ENCODE measurements around the gene LYST.

Gene LYST

DNA sequence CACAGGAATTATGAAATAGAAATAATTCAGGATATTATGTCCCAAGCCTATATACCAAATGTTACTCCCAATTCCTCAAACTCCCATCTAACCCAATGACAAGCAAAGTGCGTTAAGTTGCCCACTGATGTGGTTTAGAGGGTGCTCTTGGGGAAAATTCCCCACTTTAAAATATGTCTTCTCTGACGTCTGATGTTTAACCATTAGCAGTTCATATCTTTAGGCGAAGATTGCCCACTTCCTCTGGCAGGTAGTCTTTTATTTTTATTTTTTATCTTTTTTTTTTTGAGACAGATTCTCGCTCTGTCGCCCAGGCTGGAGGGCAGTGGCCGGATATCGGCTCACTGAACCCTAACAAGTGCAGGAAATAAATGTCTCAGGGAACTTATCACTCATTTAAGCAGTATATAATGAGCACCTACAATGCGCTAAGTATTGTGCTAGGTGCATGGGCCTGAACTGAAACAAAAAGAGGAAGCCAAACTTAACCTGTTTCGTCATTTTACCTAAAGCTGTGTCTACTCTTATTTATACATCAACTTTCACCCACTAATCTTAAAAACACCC is 1.3 kb upstream of the LYST start:
- Histone ChIP-seq H3K4me3 (ENCODE audit: low read depth, low read length) (peak overlapping the region; percentile 84), H3K36me3 (ENCODE audit: control insufficient read depth, insufficient read depth, low read length) (no peaks in the 10 kb centered on the region), H3K27ac (ENCODE audit: low read depth, low read length) (no peak overlapping the region), H3K9ac (ENCODE audit: low read depth, low read length) (no peak overlapping the region), H3K9me3 (ENCODE audit: control insufficient read depth, insufficient read depth, low read length) (no peaks in the 10 kb centered on the region), H3K27me3 (ENCODE audit: control insufficient read depth, insufficient read depth, low read length) (peaks cover 21% of the 10 kb centered on the region), H3K4me1 (ENCODE audit: control insufficient read depth, insufficient read depth, low read length) (no peaks in the 10 kb centered on the region)

DNA sequence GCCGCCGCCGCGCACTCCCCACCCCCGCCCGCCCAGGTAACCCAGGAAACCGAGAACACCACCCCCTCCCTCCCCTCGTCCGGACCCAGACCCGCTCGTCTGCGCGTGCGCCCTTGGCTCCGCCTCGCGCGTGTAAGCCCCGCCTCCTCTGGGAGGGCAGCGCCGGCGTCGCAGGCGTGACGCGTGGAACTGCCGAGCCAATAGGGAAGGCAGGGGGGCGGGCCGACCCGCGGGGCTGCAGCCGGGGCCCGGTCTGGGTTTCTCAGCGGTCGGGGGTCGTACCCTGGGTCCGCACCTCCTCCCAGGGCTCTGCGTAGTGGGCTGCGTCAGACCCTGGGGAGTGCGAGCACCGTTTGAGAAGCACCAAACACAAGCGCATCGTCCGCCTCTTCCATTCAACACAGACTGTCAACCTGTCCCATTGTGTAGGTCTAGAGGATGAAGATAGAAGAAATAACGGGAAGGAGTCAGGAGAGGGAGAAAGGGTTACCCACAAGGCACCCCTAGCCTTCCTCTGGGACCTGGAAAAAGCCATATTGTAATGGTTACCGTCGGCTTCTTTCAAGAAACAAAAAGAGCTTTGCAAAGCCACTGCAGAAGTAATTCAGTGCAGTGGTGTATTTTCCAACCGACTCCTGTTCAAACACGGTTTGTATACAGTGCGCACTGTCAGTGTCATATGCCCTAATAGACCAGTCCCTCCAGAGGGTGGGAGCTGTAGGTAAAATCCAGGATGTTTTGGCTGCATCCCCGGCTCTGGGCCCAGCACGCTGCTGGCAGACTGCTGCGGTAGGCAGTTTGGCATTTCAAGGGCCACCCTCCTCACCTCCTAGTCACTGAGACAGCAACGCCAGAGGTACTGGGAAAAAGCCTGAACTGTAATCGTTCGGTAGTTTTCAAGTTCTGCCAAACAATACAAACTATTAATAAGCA is 473 bp upstream of the LYST start:
- H3K9ac ChIP-seq (ENCODE audit: low read depth, low read length), result peak overlapping the region; percentile 31
- no peaks in the 10 kb centered on the region for H3K36me3 ChIP-seq (ENCODE audit: control insufficient read depth, insufficient read depth, low read length)
- H3K27me3 ChIP-seq (ENCODE audit: control insufficient read depth, insufficient read depth, low read length), result peaks cover 21% of the 10 kb centered on the region
- H3K4me3 ChIP-seq (ENCODE audit: low read depth, low read length), result peak overlapping the region; percentile 84
- no peaks in the 10 kb centered on the region for H3K9me3 ChIP-seq (ENCODE audit: control insufficient read depth, insufficient read depth, low read length)
- no peaks in the 10 kb centered on the region for H3K4me1 ChIP-seq (ENCODE audit: control insufficient read depth, insufficient read depth, low read length)
- H3K27ac ChIP-seq (ENCODE audit: low read depth, low read length), result peak overlapping the region; percentile 48

- Histone ChIP-seq H3K36me3 (ENCODE audit: control insufficient read depth, insufficient read depth, low read length) (no peaks in the 10 kb centered on the region), H3K27ac (ENCODE audit: low read depth, low read length) (no peak overlapping the region), H3K9ac (ENCODE audit: low read depth, low read length) (no peak overlapping the region), H3K9me3 (ENCODE audit: control insufficient read depth, insufficient read depth, low read length) (no peaks in the 10 kb centered on the region), H3K27me3 (ENCODE audit: control insufficient read depth, insufficient read depth, low read length) (peaks cover 21% of the 10 kb centered on the region), H3K4me1 (ENCODE audit: control insufficient read depth, insufficient read depth, low read length) (no peaks in the 10 kb centered on the region), H3K4me3 (ENCODE audit: low read depth, low read length) (peak overlapping the region; percentile 64)
These were observed 1.0 kb downstream of the LYST start for GRCh38 chr1:235865565-235866204.

DNA sequence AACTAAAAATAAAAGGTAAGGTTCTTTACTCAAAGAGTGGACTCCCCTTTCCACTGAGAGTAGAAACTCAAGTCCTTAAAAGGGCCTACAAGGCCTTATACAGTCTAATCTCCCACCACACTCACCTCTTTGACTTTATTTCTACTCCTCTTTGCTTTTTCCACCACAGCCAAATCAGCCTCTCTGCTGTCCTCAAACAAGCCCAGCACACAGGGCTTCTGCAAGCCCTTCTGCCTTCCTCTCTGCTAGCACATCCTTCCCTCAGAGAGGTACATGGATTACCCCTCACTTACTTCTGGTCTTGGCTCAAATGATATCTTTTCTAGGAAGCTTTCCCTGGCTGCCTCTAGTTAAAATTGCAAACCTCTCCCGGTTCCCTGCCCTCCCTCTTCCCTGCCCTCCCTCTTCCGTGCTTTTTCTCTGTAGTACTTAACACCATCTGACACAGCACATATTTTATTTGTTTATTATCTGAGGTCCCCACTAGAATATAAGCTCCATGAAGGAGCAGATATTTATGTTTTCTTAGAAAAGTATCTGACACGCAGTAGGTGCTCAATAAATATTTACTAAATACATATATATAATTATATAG is 1.7 kb downstream of the LYST start:
- no peaks in the 10 kb centered on the region for H3K4me1 ChIP-seq (ENCODE audit: control insufficient read depth, insufficient read depth, low read length)
- no peak overlapping the region; the same call in 1 of the 2 replicates for H3K4me3 ChIP-seq (ENCODE audit: low read depth, low read length)
- no peak overlapping the region for H3K27ac ChIP-seq (ENCODE audit: low read depth, low read length)
- no peaks in the 10 kb centered on the region for H3K36me3 ChIP-seq (ENCODE audit: control insufficient read depth, insufficient read depth, low read length)
- peaks cover 21% of the 10 kb centered on the region for H3K27me3 ChIP-seq (ENCODE audit: control insufficient read depth, insufficient read depth, low read length)
- H3K9ac ChIP-seq (ENCODE audit: low read depth, low read length), result no peak overlapping the region
- no peaks in the 10 kb centered on the region for H3K9me3 ChIP-seq (ENCODE audit: control insufficient read depth, insufficient read depth, low read length)

DNA sequence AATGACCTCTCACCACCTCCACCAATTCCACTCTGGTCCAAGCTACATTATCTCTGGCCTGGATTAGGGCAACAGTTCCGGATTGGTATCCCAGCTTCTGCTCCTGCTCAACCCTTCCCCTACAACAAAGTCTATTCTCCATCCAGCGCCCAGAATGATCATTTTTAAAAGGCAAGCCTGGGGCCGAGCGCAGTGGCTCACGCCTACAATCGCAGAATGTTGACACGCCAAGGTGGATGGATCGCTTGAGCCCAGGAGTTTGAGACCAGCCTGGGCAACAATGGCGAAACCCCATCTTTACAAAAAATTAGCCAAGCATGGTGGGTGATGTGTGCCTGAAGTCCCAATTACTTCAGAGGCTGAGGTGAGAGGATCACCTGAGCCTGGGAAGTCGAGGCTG is 2.2 kb downstream of the LYST start:
- Histone ChIP-seq H3K9ac (ENCODE audit: low read depth, low read length) (no peak overlapping the region), H3K27me3 (ENCODE audit: control insufficient read depth, insufficient read depth, low read length) (peaks cover 21% of the 10 kb centered on the region), H3K4me3 (ENCODE audit: low read depth, low read length) (no peak overlapping the region), H3K4me1 (ENCODE audit: control insufficient read depth, insufficient read depth, low read length) (no peaks in the 10 kb centered on the region), H3K9me3 (ENCODE audit: control insufficient read depth, insufficient read depth, low read length) (no peaks in the 10 kb centered on the region), H3K27ac (ENCODE audit: low read depth, low read length) (no peak overlapping the region), H3K36me3 (ENCODE audit: control insufficient read depth, insufficient read depth, low read length) (no peaks in the 10 kb centered on the region)

- Histone ChIP-seq H3K9me3 (ENCODE audit: control insufficient read depth, insufficient read depth, low read length) (no peaks in the 10 kb centered on the region), H3K4me1 (ENCODE audit: control insufficient read depth, insufficient read depth, low read length) (no peaks in the 10 kb centered on the region), H3K36me3 (ENCODE audit: control insufficient read depth, insufficient read depth, low read length) (no peaks in the 10 kb centered on the region), H3K4me3 (ENCODE audit: low read depth, low read length) (no peak overlapping the region), H3K27me3 (ENCODE audit: control insufficient read depth, insufficient read depth, low read length) (peaks cover 21% of the 10 kb centered on the region), H3K9ac (ENCODE audit: low read depth, low read length) (no peak overlapping the region), H3K27ac (ENCODE audit: low read depth, low read length) (no peak overlapping the region)
These were observed 3.0 kb downstream of the LYST start for GRCh38 chr1:235863699-235864093.

GRCh38 chr1:235861857-235862256 is 4.8 kb downstream of the LYST start:
- Histone ChIP-seq H3K9me3 (ENCODE audit: control insufficient read depth, insufficient read depth, low read length) (no peaks in the 10 kb centered on the region), H3K4me1 (ENCODE audit: control insufficient read depth, insufficient read depth, low read length) (no peaks in the 10 kb centered on the region), H3K36me3 (ENCODE audit: control insufficient read depth, insufficient read depth, low read length) (no peaks in the 10 kb centered on the region), H3K9ac (ENCODE audit: low read depth, low read length) (no peak overlapping the region), H3K27me3 (ENCODE audit: control insufficient read depth, insufficient read depth, low read length) (peaks cover 21% of the 10 kb centered on the region), H3K4me3 (ENCODE audit: low read depth, low read length) (no peak overlapping the region), H3K27ac (ENCODE audit: low read depth, low read length) (no peak overlapping the region)

GRCh38 chr1:235860829-235861228 is 5.9 kb downstream of the LYST start:
- Histone ChIP-seq H3K27me3 (ENCODE audit: control insufficient read depth, insufficient read depth, low read length) (peaks cover 19% of the 10 kb centered on the region), H3K9ac (ENCODE audit: low read depth, low read length) (no peak overlapping the region), H3K9me3 (ENCODE audit: control insufficient read depth, insufficient read depth, low read length) (no peaks in the 10 kb centered on the region), H3K27ac (ENCODE audit: low read depth, low read length) (no peak overlapping the region), H3K4me3 (ENCODE audit: low read depth, low read length) (no peak overlapping the region), H3K4me1 (ENCODE audit: control insufficient read depth, insufficient read depth, low read length) (no peaks in the 10 kb centered on the region), H3K36me3 (ENCODE audit: control insufficient read depth, insufficient read depth, low read length) (no peaks in the 10 kb centered on the region)

- H3K4me3 ChIP-seq (ENCODE audit: low read depth, low read length), result no peak overlapping the region
- no peaks in the 10 kb centered on the region for H3K36me3 ChIP-seq (ENCODE audit: control insufficient read depth, insufficient read depth, low read length)
- H3K9ac ChIP-seq (ENCODE audit: low read depth, low read length), result no peak overlapping the region
- H3K9me3 ChIP-seq (ENCODE audit: control insufficient read depth, insufficient read depth, low read length), result no peaks in the 10 kb centered on the region
- no peaks in the 10 kb centered on the region for H3K4me1 ChIP-seq (ENCODE audit: control insufficient read depth, insufficient read depth, low read length)
- no peak overlapping the region for H3K27ac ChIP-seq (ENCODE audit: low read depth, low read length)
- H3K27me3 ChIP-seq (ENCODE audit: control insufficient read depth, insufficient read depth, low read length), result peaks cover 9% of the 10 kb centered on the region
These were observed 6.9 kb downstream of the LYST start for GRCh38 chr1:235859789-235860188.

- Histone ChIP-seq H3K36me3 (ENCODE audit: control insufficient read depth, insufficient read depth, low read length) (no peaks in the 10 kb centered on the region), H3K9ac (ENCODE audit: low read depth, low read length) (no peak overlapping the region), H3K27me3 (ENCODE audit: control insufficient read depth, insufficient read depth, low read length) (no peaks in the 10 kb centered on the region), H3K27ac (ENCODE audit: low read depth, low read length) (no peak overlapping the region), H3K4me1 (ENCODE audit: control insufficient read depth, insufficient read depth, low read length) (no peaks in the 10 kb centered on the region), H3K9me3 (ENCODE audit: control insufficient read depth, insufficient read depth, low read length) (no peaks in the 10 kb centered on the region), H3K4me3 (ENCODE audit: low read depth, low read length) (no peak overlapping the region)
These were observed 7.9 kb downstream of the LYST start for GRCh38 chr1:235858766-235859165.

DNA sequence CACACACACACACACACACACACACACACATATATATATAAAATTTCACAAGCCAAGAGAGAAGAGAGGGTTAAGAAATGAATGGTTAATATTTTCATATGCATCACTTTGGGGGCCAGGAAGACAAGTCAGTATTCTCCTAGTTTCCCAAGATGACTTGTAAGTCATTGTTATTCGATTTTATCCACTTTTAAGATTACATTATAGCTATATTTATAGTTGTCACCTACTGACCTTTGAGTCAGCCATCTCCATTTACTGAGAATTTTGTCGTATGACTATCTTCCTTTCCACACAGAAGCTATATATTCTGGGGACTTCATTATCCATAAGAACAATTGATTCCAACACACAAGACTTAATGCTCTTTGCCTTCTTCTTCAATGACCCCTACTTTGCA is 8.9 kb downstream of the LYST start:
- Histone ChIP-seq H3K4me1 (ENCODE audit: control insufficient read depth, insufficient read depth, low read length) (no peaks in the 10 kb centered on the region), H3K4me3 (ENCODE audit: low read depth, low read length) (no peak overlapping the region), H3K27me3 (ENCODE audit: control insufficient read depth, insufficient read depth, low read length) (no peaks in the 10 kb centered on the region), H3K9ac (ENCODE audit: low read depth, low read length) (no peak overlapping the region), H3K27ac (ENCODE audit: low read depth, low read length) (no peak overlapping the region), H3K9me3 (ENCODE audit: control insufficient read depth, insufficient read depth, low read length) (no peaks in the 10 kb centered on the region), H3K36me3 (ENCODE audit: control insufficient read depth, insufficient read depth, low read length) (no peaks in the 10 kb centered on the region)
